ENCODE data around the gene SLC26A8.
"Not testable (repeated sequence)": the region's sequence is repeated elsewhere in the genome, so short reads cannot be mapped to it uniquely, and the experiment has no call there.

GRCh38 chr6:35908753-35909401, 115.6 kb downstream of the SLC26A8 start:
- not testable (repeated sequence) for TF ChIP-seq CTCF, POLR2A (IDR thresholded peaks at IDR 0.05)

Data from prostate gland (tissue), 2 donors.